GM12892 (cell line): ENCODE measurements around the gene TSPAN15.

ENCODE experiments used
- POLR2A ChIP-seq: IDR thresholded peaks from 2 replicates; pipeline ENCODE4 v1.6.1; 2011; ENCODE audit warnings: low read depth, low read length, control low read depth
- POLR2AphosphoS5 ChIP-seq: IDR thresholded peaks from 2 replicates; pipeline ENCODE4 v1.6.1; 2011; ENCODE audit warnings: low read depth, low read length, control low read depth

DNA sequence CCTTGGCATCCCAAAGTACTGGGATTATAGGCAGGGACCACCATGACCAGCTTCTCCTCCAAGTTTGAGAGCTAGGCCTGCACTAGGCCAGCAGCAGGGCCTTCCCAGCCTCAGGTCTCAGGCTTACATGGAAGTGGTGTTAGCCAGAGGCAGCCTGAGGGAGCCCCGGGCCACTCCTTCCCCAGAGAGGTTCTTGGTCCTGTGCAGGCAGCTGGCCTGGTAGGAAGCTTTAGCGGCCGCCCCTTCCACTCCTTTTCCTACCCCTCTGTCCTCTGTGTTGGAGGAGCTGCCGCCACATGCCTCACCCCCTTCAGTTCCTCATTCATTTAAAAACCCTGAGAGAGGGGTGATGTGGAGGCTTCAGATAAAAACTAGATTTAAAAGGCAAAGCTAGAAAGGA is 40.3 kb downstream of the TSPAN15 start:
- TF ChIP-seq POLR2AphosphoS5 (no peak), POLR2A (no peak)
